GM04504 (cell line): ENCODE data around the gene AOC1.
"Not testable (repeated sequence)": the region's sequence is repeated elsewhere in the genome, so short reads cannot be mapped to it uniquely, and the experiment has no call there.

Source experiments
- DNase-seq: peaks from one replicate; pipeline ENCODE4 v3.0.0-alpha.2; 2012; ENCODE audit warnings: low read depth

AOC1 gene

GRCh38 chr7:150897502-150898474, 45.5 kb downstream of the AOC1 start:
- DNase-seq: no peak

DNA sequence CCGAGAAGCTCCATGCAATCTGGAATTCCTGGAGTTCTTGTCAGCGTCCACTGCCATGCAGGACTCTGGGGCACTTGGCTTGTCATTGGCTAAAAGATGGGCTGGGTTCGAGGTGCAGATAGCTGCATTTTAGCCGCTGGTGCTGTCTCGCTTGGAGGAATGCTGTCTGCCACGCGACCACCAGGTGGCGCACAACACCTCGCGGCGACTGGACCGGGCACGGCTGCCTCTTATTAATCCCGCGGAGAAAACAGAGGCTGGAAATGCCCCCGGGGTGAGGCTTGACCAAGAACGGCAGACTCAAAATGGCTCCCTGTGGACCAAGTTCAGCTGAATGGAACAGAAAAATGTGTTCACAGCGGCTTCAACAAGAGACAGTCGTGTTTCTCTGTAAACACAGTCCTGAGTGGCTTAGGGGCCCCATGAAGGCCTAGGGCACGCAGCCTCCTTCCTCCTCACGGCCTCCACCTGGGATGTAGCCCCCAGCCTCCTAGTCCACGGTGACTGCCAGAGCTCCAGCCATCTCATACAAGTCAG, 46.2 kb downstream of the AOC1 start:
- DNase-seq: peak; percentile 17

- DNase-seq: no peak
Observed at GRCh38 chr7:150900675-150901074, 48.4 kb downstream of the AOC1 start.

DNA sequence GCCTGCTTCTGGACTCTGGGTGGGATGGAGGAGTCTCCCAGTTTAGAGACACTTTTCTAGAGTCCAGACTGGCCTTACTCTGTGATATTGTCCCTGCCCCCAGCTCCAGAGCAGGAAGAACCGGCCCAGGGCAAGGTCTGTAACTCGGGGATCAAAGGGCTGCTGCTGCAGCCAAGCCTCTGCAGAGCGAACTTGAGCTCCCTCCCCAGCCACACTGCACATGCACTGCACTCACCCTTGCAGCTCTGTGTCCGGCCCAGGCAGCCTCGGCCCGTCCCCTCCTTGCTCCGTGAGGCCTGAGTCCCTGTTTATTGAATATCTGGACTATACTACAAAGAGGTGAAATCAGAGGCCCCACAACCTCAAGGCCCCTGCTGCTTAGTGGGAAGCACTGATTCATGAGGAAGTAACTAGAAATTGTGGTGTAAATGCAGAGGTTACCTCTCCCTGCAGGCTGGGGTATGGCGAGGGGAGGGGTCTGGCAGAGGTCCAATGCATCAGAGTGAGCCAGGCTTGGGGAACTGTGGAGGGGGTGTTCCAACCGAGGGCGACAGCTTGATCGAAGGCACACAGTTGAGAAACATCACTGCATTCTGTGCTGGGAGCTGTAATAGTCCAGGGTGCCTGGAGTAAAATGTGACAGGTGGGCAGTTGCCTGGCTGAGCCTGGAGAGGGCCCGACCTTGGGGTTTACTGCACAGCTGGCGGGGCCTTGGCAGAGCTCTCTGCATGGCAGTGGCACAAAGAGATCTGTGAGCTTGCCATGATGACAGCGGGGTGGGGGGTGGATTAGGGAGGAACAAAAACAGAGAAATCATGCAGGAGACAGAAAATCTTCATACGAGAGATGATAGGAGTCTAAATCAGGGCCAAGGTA, 49.1 kb downstream of the AOC1 start:
- DNase-seq: no peak

DNA sequence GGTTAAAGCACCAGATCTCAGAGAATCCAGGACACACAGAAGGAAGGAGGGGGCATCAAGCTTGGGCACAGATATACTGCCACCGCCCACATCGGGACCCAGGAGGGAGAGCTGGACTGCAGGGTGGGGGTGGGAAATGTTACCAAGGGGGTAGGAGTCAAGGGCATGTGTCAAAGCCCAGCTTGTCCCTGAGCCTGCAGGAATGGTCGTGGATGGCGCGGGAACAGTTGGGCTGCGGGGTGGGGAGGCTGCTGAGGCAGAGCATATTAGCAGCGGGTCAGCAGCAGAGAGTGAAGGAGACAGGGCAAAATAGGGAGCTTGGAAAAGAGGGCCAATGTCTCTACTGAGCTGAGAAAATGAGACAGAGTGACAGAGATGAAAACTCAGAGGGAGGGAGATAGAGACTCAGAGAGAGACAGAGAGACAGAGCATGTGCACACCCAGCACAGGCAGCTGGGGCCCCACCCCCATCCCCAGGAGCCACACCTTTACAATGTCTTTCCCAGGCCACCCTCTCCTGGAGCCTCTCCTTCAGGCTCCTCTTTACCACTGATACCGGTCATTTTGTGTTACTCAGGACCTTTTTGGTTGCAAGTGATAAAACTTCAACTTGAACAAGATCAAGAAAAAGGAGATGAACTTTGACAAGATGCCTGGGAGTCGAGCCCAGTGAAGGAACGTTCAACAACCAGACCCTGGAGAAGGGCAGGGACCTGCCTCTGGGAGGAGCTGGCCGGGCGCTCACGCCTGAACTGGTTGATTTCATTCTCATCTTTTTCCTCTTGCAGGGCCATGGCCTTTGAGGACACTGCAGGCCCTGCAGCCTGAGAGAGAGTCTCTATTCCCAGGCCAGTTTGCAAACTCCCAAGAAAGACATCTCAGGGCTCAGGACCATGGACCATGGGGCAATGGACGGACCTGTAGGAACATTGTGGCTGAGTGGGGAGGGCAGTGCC, 50.0 kb downstream of the AOC1 start:
- DNase-seq: no peak

DNA sequence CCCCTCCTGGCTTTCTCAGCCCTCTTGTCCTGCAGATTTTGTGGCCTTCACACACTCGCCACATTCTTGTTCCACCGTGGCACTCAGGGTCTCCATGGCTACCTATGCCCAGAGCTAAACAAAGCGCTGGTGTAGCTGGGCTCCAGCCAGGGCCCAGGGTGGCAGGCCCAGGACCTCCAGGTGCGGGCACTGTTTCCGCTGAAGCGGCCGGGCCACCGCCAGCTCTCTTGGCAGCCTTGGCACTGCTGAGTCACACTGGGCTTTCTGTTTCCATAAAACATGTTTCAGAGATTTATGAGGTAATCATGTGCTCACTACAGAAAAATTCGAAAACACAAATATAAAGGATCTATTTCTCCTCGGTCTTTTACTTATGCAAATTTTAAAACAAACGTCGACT, 51.3 kb downstream of the AOC1 start:
- peak; percentile 19 for DNase-seq

GRCh38 chr7:150904011-150904909, 51.9 kb downstream of the AOC1 start:
- no peak for DNase-seq

GRCh38 chr7:150908173-150908572, 55.9 kb downstream of the AOC1 start:
- no peak for DNase-seq

DNA sequence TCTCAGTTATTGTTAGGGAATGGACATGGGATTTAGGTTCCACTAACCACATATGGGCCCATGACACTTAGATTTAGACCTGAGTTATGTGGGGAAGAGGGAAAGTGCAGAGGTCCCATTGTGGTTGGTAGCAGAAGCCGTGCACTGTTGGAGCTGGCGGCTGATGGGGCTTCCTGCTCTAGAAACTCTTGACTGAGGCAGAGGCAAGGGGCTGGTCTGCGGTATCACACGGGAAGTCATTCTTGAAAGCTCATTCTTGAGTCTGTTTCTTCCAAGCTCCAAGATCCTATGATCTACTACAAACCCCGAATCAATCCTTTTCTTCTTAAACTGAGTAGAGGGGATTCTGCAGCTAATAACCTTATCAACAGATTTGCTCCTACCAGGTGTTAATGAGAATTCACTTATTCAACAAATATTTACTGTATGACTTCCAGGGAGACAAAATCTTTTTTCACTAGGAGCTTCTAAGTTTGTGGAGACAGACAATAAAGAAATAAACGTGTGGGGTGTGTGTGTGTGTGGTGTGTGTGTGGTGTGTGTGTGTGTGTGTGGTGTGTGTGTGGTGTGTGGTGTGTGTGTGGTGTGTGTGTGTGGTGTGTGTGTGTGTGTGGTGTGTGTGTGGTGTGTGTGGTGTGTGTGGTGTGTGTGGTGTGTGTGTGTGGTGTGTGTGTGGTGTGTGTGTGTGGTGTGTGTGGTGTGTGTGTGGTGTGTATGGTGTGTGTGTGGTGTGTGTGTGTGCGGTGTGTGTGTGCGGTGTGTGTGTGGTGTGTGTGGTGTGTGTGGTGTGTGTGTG, 57.1 kb downstream of the AOC1 start:
- DNase-seq: no peak

- DNase-seq: not testable (repeated sequence)
Observed at GRCh38 chr7:150910305-150910995, 58.1 kb downstream of the AOC1 start.

- DNase-seq: no peak
Observed at GRCh38 chr7:150910996-150911422, 58.7 kb downstream of the AOC1 start.
